SK-N-SH (cell line): ENCODE measurements around the gene WNT8A. TPM values are rescaled to one million over a fixed set of nuclear protein-coding genes. Genes with fewer than 3 reads are reported as not detected.

Source experiments
- CTCF ChIA-PET: fragments of 300-600, 350-600 bp; formaldehyde crosslinking; extraction: SDS; loops from one replicate; lab custom pipeline; 2021; lab: Yijun Ruan, JAX
- POLR2A ChIA-PET: fragments of 350-600 bp; sonication (Branson Sonifier 250); formaldehyde crosslinking; extraction: SDS; loops from one replicate; lab custom pipeline; 2020; ENCODE audit warnings: antibody characterized with exemption, inconsistent platforms; lab: Yijun Ruan, JAX
- DNase-seq: peaks from one replicate; pipeline ENCODE4 v3.0.0; 2012
- H2AFZ ChIP-seq: fragments of 200-600 bp; sonication (generic); 2 replicates; pipeline ENCODE4 v1.8.1; 2016; ENCODE audit warnings: antibody characterized with exemption, mild to moderate bottlenecking, low read depth
- H3F3A ChIP-seq: fragments of 200-600 bp; sonication (generic); replicated peaks from 2 replicates; pipeline ENCODE3; 2016; ENCODE audit warnings: antibody characterized with exemption, mild to moderate bottlenecking; ENCODE audit not compliant: insufficient read depth
- H3K27ac ChIP-seq, 2 experiments: fragments of 200-500 bp in 1 of 2; fragments of 200-600 bp in 1 of 2; sonication (Bioruptor generic) in 1 of 2; sonication (generic), shearing (Covaris generic) in 1 of 2; 2 replicates each; pipeline versions ENCODE4 v1.5.1 to v1.6.1; 2014 to 2016; ENCODE audit warnings: low read depth in 2 of 2, inconsistent platforms in 1 of 2, low read length in 1 of 2, mild to moderate bottlenecking in 1 of 2, mixed read lengths in 1 of 2
- H3K27me3 ChIP-seq: fragments of 200-600 bp; sonication (generic), shearing (Covaris generic); 2 replicates; pipeline ENCODE4 v1.6.1; 2016; ENCODE audit warnings: mixed run types; ENCODE audit not compliant: insufficient read depth
- H3K36me3 ChIP-seq, 2 experiments: fragments of 200-500 bp in 1 of 2; fragments of 200-600 bp in 1 of 2; sonication (Bioruptor generic) in 1 of 2; sonication (generic) in 1 of 2; replicated peaks in 1 of 2; 2 replicates each; pipeline versions ENCODE3 to v1.5.1; 2014 to 2016; ENCODE audit warnings: low read length in 1 of 2, mild to moderate bottlenecking in 1 of 2; ENCODE audit not compliant: insufficient read depth in 2 of 2, control insufficient read depth in 1 of 2
- H3K4me1 ChIP-seq, 2 experiments: fragments of 200-500 bp in 1 of 2; fragments of 200-600 bp in 1 of 2; sonication (Bioruptor generic) in 1 of 2; sonication (generic), shearing (Covaris generic) in 1 of 2; 2 replicates each; pipeline versions ENCODE4 v1.5.1 to v1.6.1; 2014 to 2016; ENCODE audit warnings: low read depth in 1 of 2, low read length in 1 of 2, mixed run types in 1 of 2; ENCODE audit not compliant: insufficient read depth in 2 of 2, control insufficient read depth in 1 of 2
- H3K4me2 ChIP-seq: fragments of 200-600 bp; sonication (generic), shearing (Covaris generic); 2 replicates; pipeline ENCODE4 v1.6.1; 2017; ENCODE audit warnings: mixed run types
- H3K4me3 ChIP-seq, 2 experiments: fragments of 200-500 bp in 1 of 2; fragments of 200-600 bp in 1 of 2; sonication (Bioruptor generic) in 1 of 2; sonication (generic), shearing (Covaris generic) in 1 of 2; 2 replicates each; pipeline versions ENCODE4 v1.5.1 to v1.8.1; 2014 to 2016; ENCODE audit warnings: low read depth in 2 of 2, inconsistent platforms in 1 of 2, low read length in 1 of 2, mild to moderate bottlenecking in 1 of 2, mixed read lengths in 1 of 2, moderate library complexity in 1 of 2
- H3K79me2 ChIP-seq: fragments of 200-600 bp; sonication (generic); 2 replicates; pipeline ENCODE4 v1.8.1; 2017; ENCODE audit warnings: mild to moderate bottlenecking; ENCODE audit not compliant: insufficient read depth
- H3K9ac ChIP-seq: fragments of 200-600 bp; sonication (generic); 2 replicates; pipeline ENCODE4 v1.6.1; 2017; ENCODE audit warnings: mixed run types
- H3K9me2 ChIP-seq: fragments of 200-600 bp; sonication (generic); 2 replicates; pipeline ENCODE4 v1.6.1; 2017; ENCODE audit warnings: mixed run types
- H3K9me3 ChIP-seq: fragments of 200-600 bp; sonication (generic); 2 replicates; pipeline ENCODE4 v1.6.1; 2017; ENCODE audit warnings: mixed run types, mild to moderate bottlenecking, moderate library complexity
- H4K20me1 ChIP-seq: fragments of 200-600 bp; sonication (generic); 2 replicates; pipeline ENCODE4 v1.6.1; 2017; ENCODE audit warnings: mild to moderate bottlenecking, mixed run types; ENCODE audit not compliant: insufficient read depth
- CHD2 ChIP-seq: fragments of 150-350 bp; IDR thresholded peaks from 2 replicates; pipeline ENCODE4 v1.6.1; 2018; ENCODE audit warnings: low read length; ENCODE audit not compliant: partially characterized antibody
- EP300 ChIP-seq, 2 experiments: IDR thresholded peaks; 2 replicates each; pipeline versions ENCODE4 v1.4.0 to v1.6.1; 2012; ENCODE audit warnings: borderline replicate concordance in 1 of 2, low read depth in 1 of 2, low read length in 1 of 2
- FOSL2 ChIP-seq: IDR thresholded peaks from 2 replicates; pipeline ENCODE4 v1.4.0; 2012; ENCODE audit warnings: low read depth, mild to moderate bottlenecking, moderate library complexity, borderline replicate concordance
- FOXM1 ChIP-seq: IDR thresholded peaks from 2 replicates; pipeline ENCODE4 v1.4.0; 2012; ENCODE audit warnings: low read depth, mild to moderate bottlenecking
- IRF3 ChIP-seq: fragments of 150-350 bp; IDR thresholded peaks from 2 replicates; pipeline ENCODE4 v1.6.1; 2016; ENCODE audit warnings: mild to moderate bottlenecking, low read depth, low read length
- MEF2A ChIP-seq: IDR thresholded peaks from 2 replicates; pipeline ENCODE4 v1.4.0; 2012; ENCODE audit warnings: low read depth, borderline replicate concordance
- MXI1 ChIP-seq: IDR thresholded peaks from 2 replicates; pipeline ENCODE4 v1.6.1; 2012; ENCODE audit warnings: mild to moderate bottlenecking, low read depth, low read length, improper control_type of control experiment
- NFIC ChIP-seq: IDR thresholded peaks from 2 replicates; pipeline ENCODE4 v1.4.0; 2012; ENCODE audit warnings: borderline replicate concordance
- RCOR1 ChIP-seq: fragments of 150-350 bp; IDR thresholded peaks from 2 replicates; pipeline ENCODE4 v1.6.1; 2017; ENCODE audit warnings: antibody characterized with exemption, low read length
- RFX5 ChIP-seq: IDR thresholded peaks from 2 replicates; pipeline ENCODE4 v1.6.1; 2012; ENCODE audit warnings: mild to moderate bottlenecking, improper control_type of control experiment, low read length
- RXRA ChIP-seq: IDR thresholded peaks from 2 replicates; pipeline ENCODE4 v1.4.0; 2012; ENCODE audit warnings: low read depth, mild to moderate bottlenecking, borderline replicate concordance
- USF1 ChIP-seq: IDR thresholded peaks from 2 replicates; pipeline ENCODE4 v1.4.0; 2012; ENCODE audit warnings: low read depth, borderline replicate concordance
- WGBS: methylation state at CpG from one replicate; pipeline ENCODE4 v1.1.6; 2017; ENCODE audit warnings: low lambda C conversion rate; 5-methylcytosine and 5-hydroxymethylcytosine counted together
- polyA plus RNA-seq, 3 experiments: library from polyadenylated mRNA; depleted of rRNA; stranded (reverse); fragments of >200 nt; gene quantifications; 2 replicates each; pipeline ENCODE4 v1.2.3, GENCODE V29; 2012
- TF ChIP-seq, protein P1 (sequence below): IDR thresholded peaks from 2 replicates; pipeline ENCODE4 v1.4.0; 2012; ENCODE audit warnings: low read depth
- TF ChIP-seq, protein P2 (sequence below): IDR thresholded peaks from 2 replicates; pipeline ENCODE4; 2012
- TF ChIP-seq, protein P3 (sequence below): fragments of 200-600 bp; sonication (generic); IDR thresholded peaks from 2 replicates; pipeline ENCODE4 v1.6.1; 2017; ENCODE audit warnings: antibody characterized with exemption, mild to moderate bottlenecking, moderate library complexity
- TF ChIP-seq, protein P4 (sequence below): IDR thresholded peaks from 2 replicates; pipeline ENCODE4 v1.6.1; 2012; ENCODE audit warnings: mild to moderate bottlenecking, low read depth, low read length, moderate library complexity

WNT8A gene
- polyA plus RNA-seq, 1 of the 3 experiments (the other 2 are of a cell fraction), result not detected

GRCh38 chr5:138110266-138110963, 26.6 kb downstream of the WNT8A start (continued):
- TF ChIP-seq USF1 (no peak), MEF2A (no peak), IRF3 (no peak), RXRA (no peak)
- TF ChIP-seq, protein P1, sequence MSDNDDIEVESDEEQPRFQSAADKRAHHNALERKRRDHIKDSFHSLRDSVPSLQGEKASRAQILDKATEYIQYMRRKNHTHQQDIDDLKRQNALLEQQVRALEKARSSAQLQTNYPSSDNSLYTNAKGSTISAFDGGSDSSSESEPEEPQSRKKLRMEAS, result no peak
- TF ChIP-seq, protein P2, sequence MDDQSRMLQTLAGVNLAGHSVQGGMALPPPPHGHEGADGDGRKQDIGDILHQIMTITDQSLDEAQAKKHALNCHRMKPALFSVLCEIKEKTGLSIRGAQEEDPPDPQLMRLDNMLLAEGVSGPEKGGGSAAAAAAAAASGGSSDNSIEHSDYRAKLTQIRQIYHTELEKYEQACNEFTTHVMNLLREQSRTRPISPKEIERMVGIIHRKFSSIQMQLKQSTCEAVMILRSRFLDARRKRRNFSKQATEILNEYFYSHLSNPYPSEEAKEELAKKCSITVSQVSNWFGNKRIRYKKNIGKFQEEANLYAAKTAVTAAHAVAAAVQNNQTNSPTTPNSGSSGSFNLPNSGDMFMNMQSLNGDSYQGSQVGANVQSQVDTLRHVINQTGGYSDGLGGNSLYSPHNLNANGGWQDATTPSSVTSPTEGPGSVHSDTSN, result no peak

- ChIA-PET POLR2A (no interaction called here), CTCF (interaction anchor here (1.2 to 4.5 kb wide), 6 partner anchors 20 to 75 kb away, joined by 3 to 18 read pairs (median 10); no protein-coding TSS in a partner anchor)
- H3K27ac ChIP-seq, result no peak overlapping the region
- no peak overlapping the region for H3K4me3 ChIP-seq
- H3K4me2 ChIP-seq, result no peak overlapping the region
- no peaks in the 10 kb centered on the region for H3K9me3 ChIP-seq
- no peaks in the 10 kb centered on the region for H3K9me2 ChIP-seq
- no peak overlapping the region for H3K9ac ChIP-seq
- WGBS, result 49% methylated on average over 4 of the region's 4 CpGs
- no peaks in the 10 kb centered on the region for H3K27me3 ChIP-seq
- no peaks in the 10 kb centered on the region for H3K4me1 ChIP-seq
- no peak for DNase-seq
- no peaks in the 10 kb centered on the region for H3K79me2 ChIP-seq
- no peak overlapping the region for H2AFZ ChIP-seq
- H3F3A ChIP-seq, result peaks cover 14% of the 10 kb centered on the region
- H4K20me1 ChIP-seq, result no peaks in the 10 kb centered on the region
- H3K36me3 ChIP-seq, result no peaks in the 10 kb centered on the region
- TF ChIP-seq CHD2 (no peak), MXI1 (no peak), USF1 (no peak), NFIC (no peak), FOSL2 (no peak), IRF3 (no peak), FOXM1 (no peak), EP300 (IDR thresholded peaks at IDR 0.05; ENCODE audit: borderline replicate concordance in 1 of 2, low read depth in 1 of 2, low read length in 1 of 2) (no peak), RCOR1 (no peak), RFX5 (no peak)
- TF ChIP-seq, protein P2, result no peak
- TF ChIP-seq, protein P3, sequence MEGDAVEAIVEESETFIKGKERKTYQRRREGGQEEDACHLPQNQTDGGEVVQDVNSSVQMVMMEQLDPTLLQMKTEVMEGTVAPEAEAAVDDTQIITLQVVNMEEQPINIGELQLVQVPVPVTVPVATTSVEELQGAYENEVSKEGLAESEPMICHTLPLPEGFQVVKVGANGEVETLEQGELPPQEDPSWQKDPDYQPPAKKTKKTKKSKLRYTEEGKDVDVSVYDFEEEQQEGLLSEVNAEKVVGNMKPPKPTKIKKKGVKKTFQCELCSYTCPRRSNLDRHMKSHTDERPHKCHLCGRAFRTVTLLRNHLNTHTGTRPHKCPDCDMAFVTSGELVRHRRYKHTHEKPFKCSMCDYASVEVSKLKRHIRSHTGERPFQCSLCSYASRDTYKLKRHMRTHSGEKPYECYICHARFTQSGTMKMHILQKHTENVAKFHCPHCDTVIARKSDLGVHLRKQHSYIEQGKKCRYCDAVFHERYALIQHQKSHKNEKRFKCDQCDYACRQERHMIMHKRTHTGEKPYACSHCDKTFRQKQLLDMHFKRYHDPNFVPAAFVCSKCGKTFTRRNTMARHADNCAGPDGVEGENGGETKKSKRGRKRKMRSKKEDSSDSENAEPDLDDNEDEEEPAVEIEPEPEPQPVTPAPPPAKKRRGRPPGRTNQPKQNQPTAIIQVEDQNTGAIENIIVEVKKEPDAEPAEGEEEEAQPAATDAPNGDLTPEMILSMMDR, result no peak
- TF ChIP-seq, protein P4, sequence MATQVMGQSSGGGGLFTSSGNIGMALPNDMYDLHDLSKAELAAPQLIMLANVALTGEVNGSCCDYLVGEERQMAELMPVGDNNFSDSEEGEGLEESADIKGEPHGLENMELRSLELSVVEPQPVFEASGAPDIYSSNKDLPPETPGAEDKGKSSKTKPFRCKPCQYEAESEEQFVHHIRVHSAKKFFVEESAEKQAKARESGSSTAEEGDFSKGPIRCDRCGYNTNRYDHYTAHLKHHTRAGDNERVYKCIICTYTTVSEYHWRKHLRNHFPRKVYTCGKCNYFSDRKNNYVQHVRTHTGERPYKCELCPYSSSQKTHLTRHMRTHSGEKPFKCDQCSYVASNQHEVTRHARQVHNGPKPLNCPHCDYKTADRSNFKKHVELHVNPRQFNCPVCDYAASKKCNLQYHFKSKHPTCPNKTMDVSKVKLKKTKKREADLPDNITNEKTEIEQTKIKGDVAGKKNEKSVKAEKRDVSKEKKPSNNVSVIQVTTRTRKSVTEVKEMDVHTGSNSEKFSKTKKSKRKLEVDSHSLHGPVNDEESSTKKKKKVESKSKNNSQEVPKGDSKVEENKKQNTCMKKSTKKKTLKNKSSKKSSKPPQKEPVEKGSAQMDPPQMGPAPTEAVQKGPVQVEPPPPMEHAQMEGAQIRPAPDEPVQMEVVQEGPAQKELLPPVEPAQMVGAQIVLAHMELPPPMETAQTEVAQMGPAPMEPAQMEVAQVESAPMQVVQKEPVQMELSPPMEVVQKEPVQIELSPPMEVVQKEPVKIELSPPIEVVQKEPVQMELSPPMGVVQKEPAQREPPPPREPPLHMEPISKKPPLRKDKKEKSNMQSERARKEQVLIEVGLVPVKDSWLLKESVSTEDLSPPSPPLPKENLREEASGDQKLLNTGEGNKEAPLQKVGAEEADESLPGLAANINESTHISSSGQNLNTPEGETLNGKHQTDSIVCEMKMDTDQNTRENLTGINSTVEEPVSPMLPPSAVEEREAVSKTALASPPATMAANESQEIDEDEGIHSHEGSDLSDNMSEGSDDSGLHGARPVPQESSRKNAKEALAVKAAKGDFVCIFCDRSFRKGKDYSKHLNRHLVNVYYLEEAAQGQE, result no peak
Measured at GRCh38 chr5:138111181-138111580, 27.3 kb downstream of the WNT8A start.
